HepG2 (cell line): ENCODE data around the gene TOPORS. TPM values are rescaled to one million over a fixed set of nuclear protein-coding genes. Genes with fewer than 3 reads are reported as not detected.
A peak's percentile ranks its signal among the peaks of the same experiment; 100 is the strongest.

Experiments
- ATF6 ChIP-seq: sonication (generic); formaldehyde crosslinking; conservative IDR thresholded peaks from 2 replicates; pipeline ENCODE4 v1.4.0; 2020; ENCODE audit warnings: missing genetic modification reagents
- HNF1A ChIP-seq, 2 experiments: sonication (generic) in 1 of 2; formaldehyde crosslinking in 1 of 2; IDR thresholded peaks; 2 replicates each; pipeline versions ENCODE4 v1.4.0 to v1.6.1; 2016 to 2020; ENCODE audit warnings: borderline replicate concordance in 1 of 2, low read depth in 1 of 2, mild to moderate bottlenecking in 1 of 2, missing genetic modification reagents in 1 of 2
- MLXIP ChIP-seq: sonication (generic); formaldehyde crosslinking; IDR thresholded peaks from 2 replicates; pipeline ENCODE4 v1.9.0; 2021; ENCODE audit warnings: missing genetic modification reagents, borderline replicate concordance
- PPARG ChIP-seq: conservative IDR thresholded peaks from 2 replicates; pipeline ENCODE4 v1.6.1; 2016; ENCODE audit warnings: missing biosample characterization, missing genetic modification reagents
- RFX1 ChIP-seq: fragments of 450-650 bp; IDR thresholded peaks from 2 replicates; pipeline ENCODE4 v1.6.1; 2017
- RFXANK ChIP-seq: IDR thresholded peaks from 2 replicates; pipeline ENCODE4 v1.6.1; 2016
- SNRNP70 ChIP-seq: fragments of 200-400 bp; formaldehyde crosslinking; IDR thresholded peaks from 2 replicates; pipeline ENCODE4 v1.6.1; 2017; ENCODE audit warnings: mild to moderate bottlenecking, low read depth, low read length, moderate library complexity
- SRSF9 ChIP-seq: fragments of 200-400 bp; formaldehyde crosslinking; IDR thresholded peaks from 2 replicates; pipeline ENCODE4 v1.6.1; 2018; ENCODE audit warnings: borderline replicate concordance, mild to moderate bottlenecking, low read depth, low read length; ENCODE audit not compliant: insufficient read depth, poor library complexity, severe bottlenecking
- TAF15 ChIP-seq: fragments of 200-400 bp; formaldehyde crosslinking; IDR thresholded peaks from one replicate; pipeline ENCODE4 v1.6.1; 2018; ENCODE audit warnings: mild to moderate bottlenecking, low read depth, low read length; ENCODE audit not compliant: poor library complexity, severe bottlenecking
- ZBTB7A ChIP-seq: sonication (generic); formaldehyde crosslinking; IDR thresholded peaks from 2 replicates; pipeline ENCODE4 v1.8.0; 2022; ENCODE audit warnings: mild to moderate bottlenecking, missing genetic modification reagents
- ZNF224 ChIP-seq: sonication (generic); formaldehyde crosslinking; IDR thresholded peaks from 2 replicates; pipeline ENCODE4 v1.5.0; 2020; ENCODE audit warnings: mild to moderate bottlenecking, missing genetic modification reagents
- ZNF30 ChIP-seq: sonication (generic); formaldehyde crosslinking; IDR thresholded peaks from 2 replicates; pipeline ENCODE4 v1.5.0; 2020; ENCODE audit warnings: mild to moderate bottlenecking, missing genetic modification reagents
- ZNF550 ChIP-seq: sonication (generic); formaldehyde crosslinking; IDR thresholded peaks from 2 replicates; pipeline ENCODE4 v1.4.0; 2020; ENCODE audit warnings: mild to moderate bottlenecking, missing genetic modification reagents, borderline replicate concordance
- ZNF740 ChIP-seq: sonication (generic); formaldehyde crosslinking; IDR thresholded peaks from 2 replicates; pipeline ENCODE4 v1.4.0; 2020; ENCODE audit warnings: missing genetic modification reagents
- polyA plus RNA-seq, 8 experiments: library from polyadenylated mRNA; depleted of rRNA in 3 of 8; stranded (reverse) in 7 of 8; unstranded in 1 of 8; fragments of >200 nt; fragmentation: Illumina TruSeq in 4 of 8; extraction: Trizol in 4 of 8; gene quantifications; 2 replicates each; pipeline versions ENCODE4 v1.2.1 to v1.2.3, GENCODE V29; 2011 to 2016; ENCODE audit warnings: low read depth in 4 of 8, missing spikeins in 1 of 8, mixed read lengths in 1 of 8; ENCODE audit not compliant: insufficient read depth in 1 of 8
- total RNA-seq, 5 experiments: library from RNA; depleted of rRNA; stranded (reverse); fragments of >200 nt; fragmentation: Illumina TruSeq; extraction: Trizol; gene quantifications; 2 replicates each; pipeline ENCODE4 v1.2.3, GENCODE V29; 2016; ENCODE audit warnings: low read depth in 1 of 5

TOPORS gene
- total and polyA plus RNA-seq, 2 of the 13 experiments (the other 11 are each of a cell fraction or from before 2014, with no cell fraction given): 6.8 to 19.6 TPM

GRCh38 chr9:32552172-32552872, at the start of gene TOPORS, which contains the start of gene SMIM27 (continued):
- TF ChIP-seq ZNF740 (CRISPR knock-in tag) (peak; percentile 92), PPARG (peak; percentile 51; the same call in 1 of the 2 replicates), RFXANK (CRISPR knock-in tag) (no peak), ATF6 (no peak), TAF15 (no peak), MLXIP (CRISPR knock-in tag) (no peak), ZNF224 (no peak), ZNF30 (CRISPR knock-in tag) (no peak), RFX1 (no peak), SRSF9 (no peak), HNF1A (IDR thresholded peaks at IDR 0.05; ENCODE audit: low read depth) (no peak), HNF1A (CRISPR knock-in tag; IDR thresholded peaks at IDR 0.05; ENCODE audit: borderline replicate concordance) (0 out of 2 replicates have a peak, but pooled peaks have one; percentile 79), SNRNP70 (no peak), ZBTB7A (CRISPR knock-in tag) (no peak), ZNF550 (CRISPR knock-in tag) (no peak)
